IMR-90 (cell line): ENCODE results near the gene MYH7B.

ENCODE experiments used
- CEBPB ChIP-seq: IDR thresholded peaks from 2 replicates; pipeline ENCODE4 v1.6.1; 2012; ENCODE audit warnings: low read depth, low read length, improper control_type of control experiment
- POLR2A ChIP-seq: IDR thresholded peaks from 2 replicates; pipeline ENCODE4 v1.6.1; 2012; ENCODE audit warnings: mild to moderate bottlenecking, low read depth, low read length
- RFX5 ChIP-seq: IDR thresholded peaks from 2 replicates; pipeline ENCODE4 v1.8.0; 2012; ENCODE audit warnings: low read depth, mild to moderate bottlenecking, low read length, moderate library complexity

GRCh38 chr20:34923414-34923813 lies 32.3 kb upstream of the MYH7B start:
- TF ChIP-seq POLR2A (no peak), CEBPB (no peak), RFX5 (no peak)
